ENCODE measurements around the gene DMBT1. TPM values are rescaled to one million over a fixed set of nuclear protein-coding genes. Genes with fewer than 3 reads are reported as not detected.

DMBT1 gene
- total RNA-seq, 1 donor from 2014 or later, result not detected

GRCh38 chr10:122531939-122532338 lies 28.6 kb upstream of the DMBT1 start:
- TF ChIP-seq CTCF (IDR thresholded peaks at IDR 0.05) (no peak), POLR2AphosphoS5 (IDR thresholded peaks at IDR 0.05; ENCODE audit: insufficient read depth in 1 of 2, low read depth in 1 of 2) (no peak), POLR2A (IDR thresholded peaks at IDR 0.05) (no peak)
- Histone ChIP-seq H3K27ac (no peak overlapping the region), H3K9me3 (no peaks in the 10 kb centered on the region), H3K4me3 (no peak overlapping the region), H3K36me3 (no peaks in the 10 kb centered on the region), H3K4me1 (no peaks in the 10 kb centered on the region), H3K27me3 (no peaks in the 10 kb centered on the region)
- intact Hi-C loops (cut with DNase I), result no loop called here
- no peak for DNase-seq (ENCODE audit: extremely low spot score in 2 of 2)

GRCh38 chr10:122532601-122533296 lies 27.8 kb upstream of the DMBT1 start:
- Histone ChIP-seq H3K36me3 (no peaks in the 10 kb centered on the region), H3K27ac (no peak overlapping the region), H3K9me3 (no peaks in the 10 kb centered on the region), H3K27me3 (no peaks in the 10 kb centered on the region), H3K4me1 (no peaks in the 10 kb centered on the region), H3K4me3 (no peak overlapping the region)
- intact Hi-C loops (cut with DNase I), result no loop called here
- DNase-seq (ENCODE audit: extremely low spot score in 2 of 2), result no peak
- TF ChIP-seq CTCF (IDR thresholded peaks at IDR 0.05) (no peak), POLR2AphosphoS5 (IDR thresholded peaks at IDR 0.05; ENCODE audit: insufficient read depth in 1 of 2, low read depth in 1 of 2) (no peak), POLR2A (IDR thresholded peaks at IDR 0.05) (no peak)

- no peaks in the 10 kb centered on the region for H3K36me3 ChIP-seq
- no peak overlapping the region for H3K4me3 ChIP-seq
- no peaks in the 10 kb centered on the region for H3K27me3 ChIP-seq
- no peaks in the 10 kb centered on the region for H3K4me1 ChIP-seq
- intact Hi-C loops (cut with DNase I), result no loop called here
- H3K9me3 ChIP-seq, result no peaks in the 10 kb centered on the region
- DNase-seq (ENCODE audit: extremely low spot score in 2 of 2), result no peak
- TF ChIP-seq POLR2AphosphoS5 (IDR thresholded peaks at IDR 0.05; ENCODE audit: insufficient read depth in 1 of 2, low read depth in 1 of 2), result no peak
- no peak for TF ChIP-seq POLR2A (IDR thresholded peaks at IDR 0.05)
- no peak for TF ChIP-seq CTCF (IDR thresholded peaks at IDR 0.05)
- no peak overlapping the region for H3K27ac ChIP-seq
These were observed 23.0 kb upstream of the DMBT1 start for GRCh38 chr10:122537545-122537944.

GRCh38 chr10:122541541-122542002 lies 19.0 kb upstream of the DMBT1 start:
- no peaks in the 10 kb centered on the region for H3K4me1 ChIP-seq
- no peaks in the 10 kb centered on the region for H3K9me3 ChIP-seq
- intact Hi-C loops (cut with DNase I), result no loop called here
- H3K27ac ChIP-seq, result no peak overlapping the region
- TF ChIP-seq POLR2A (IDR thresholded peaks at IDR 0.05) (no peak), POLR2AphosphoS5 (IDR thresholded peaks at IDR 0.05; ENCODE audit: insufficient read depth in 1 of 2, low read depth in 1 of 2) (no peak), CTCF (IDR thresholded peaks at IDR 0.05) (no peak)
- DNase-seq (ENCODE audit: extremely low spot score in 2 of 2), result peak in 1 of 2 donors; percentile 2
- no peaks in the 10 kb centered on the region for H3K36me3 ChIP-seq
- no peaks in the 10 kb centered on the region for H3K27me3 ChIP-seq
- no peak overlapping the region for H3K4me3 ChIP-seq

- H3K36me3 ChIP-seq, result no peaks in the 10 kb centered on the region
- no peak for TF ChIP-seq POLR2A (IDR thresholded peaks at IDR 0.05)
- no peak for TF ChIP-seq POLR2AphosphoS5 (IDR thresholded peaks at IDR 0.05; ENCODE audit: insufficient read depth in 1 of 2, low read depth in 1 of 2)
- TF ChIP-seq CTCF (IDR thresholded peaks at IDR 0.05), result no peak
- H3K27me3 ChIP-seq, result no peaks in the 10 kb centered on the region
- intact Hi-C loops (cut with DNase I), result no loop called here
- H3K4me3 ChIP-seq, result no peak overlapping the region
- H3K4me1 ChIP-seq, result no peaks in the 10 kb centered on the region
- H3K27ac ChIP-seq, result no peak overlapping the region
- H3K9me3 ChIP-seq, result no peaks in the 10 kb centered on the region
- DNase-seq (ENCODE audit: extremely low spot score in 2 of 2), result no peak
These were observed 16.7 kb upstream of the DMBT1 start for GRCh38 chr10:122543676-122544445.
